SK-N-SH (cell line): ENCODE data around the gene ZYG11A.

Experiments used
- CTCF ChIP-seq: fragments of 200-600 bp; sonication (generic); IDR thresholded peaks from 2 replicates; pipeline ENCODE4 v1.6.1; 2017; ENCODE audit warnings: antibody characterized with exemption, mild to moderate bottlenecking, moderate library complexity
- GATA2 ChIP-seq: sonication (generic); formaldehyde crosslinking; IDR thresholded peaks from 2 replicates; pipeline ENCODE4 v1.5.0; 2020; ENCODE audit warnings: mild to moderate bottlenecking, missing genetic modification reagents
- IRF3 ChIP-seq: fragments of 150-350 bp; IDR thresholded peaks from 2 replicates; pipeline ENCODE4 v1.6.1; 2016; ENCODE audit warnings: mild to moderate bottlenecking, low read depth, low read length
- MXI1 ChIP-seq: IDR thresholded peaks from 2 replicates; pipeline ENCODE4 v1.6.1; 2012; ENCODE audit warnings: mild to moderate bottlenecking, low read depth, low read length, improper control_type of control experiment
- REST ChIP-seq: IDR thresholded peaks from 2 replicates; pipeline ENCODE4 v1.6.1; 2012; ENCODE audit warnings: mild to moderate bottlenecking, low read depth, low read length, moderate library complexity

GRCh38 chr1:52906135-52906603 lies 63.6 kb downstream of the ZYG11A start:
- TF ChIP-seq CTCF (no peak), REST (no peak), GATA2 (CRISPR knock-in tag) (no peak), MXI1 (no peak), IRF3 (no peak)
